GM12878 (cell line): ENCODE results near the gene SAXO1. TPM values are rescaled to one million over a fixed set of nuclear protein-coding genes. Genes with fewer than 3 reads are reported as not detected.

Experiments
- ATAC-seq: fragments of 200-7000 bp; cut with Tn5 transposase; 3 replicates; pipeline ENCODE4 v1.9.1; 2020; ENCODE audit warnings: mild to moderate bottlenecking, moderate library complexity
- BruUV-seq: library from RNA; stranded (reverse); fragments of 400-500 nt; replicated peaks from 2 replicates; lab custom pipeline; 2021; lab: Mats Ljungman, UMichigan
- CTCF ChIA-PET: fragments of 300-600 bp; sonication (Branson Sonifier 250); formaldehyde crosslinking; extraction: SDS; loops from one replicate; lab custom pipeline; 2021; ENCODE audit warnings: inconsistent platforms; lab: Yijun Ruan, JAX
- POLR2A ChIA-PET: fragments of 350-600 bp; formaldehyde crosslinking; extraction: SDS; loops from one replicate; lab custom pipeline; 2021; ENCODE audit warnings: inconsistent platforms; lab: Charles Lee
- RAD21 ChIA-PET: fragments of 300-600 bp; sonication (Branson Sonifier 250); formaldehyde crosslinking; loops from one replicate; lab custom pipeline; 2023; ENCODE audit warnings: antibody characterized with exemption; ENCODE audit not compliant: unreplicated experiment; lab: Charles Lee
- SMC1A ChIA-PET: fragments of 300-600 bp; sonication (Branson Sonifier 250); formaldehyde crosslinking; loops from one replicate; lab custom pipeline; 2023; ENCODE audit not compliant: unreplicated experiment, uncharacterized antibody; lab: Charles Lee
- DNase-seq: peaks from one replicate; pipeline ENCODE4 v3.0.0-alpha.2; 2011; ENCODE audit warnings: low read depth, low spot score
- FAIRE-seq: peaks from 3 replicates; lab custom pipeline; 2011; peaks lifted over from hg19 to GRCh38; lab: Jason Lieb, UNC
- H2AFZ ChIP-seq: 2 replicates; pipeline ENCODE4 v1.6.0; 2011; ENCODE audit warnings: low read depth, low read length, control low read depth; ENCODE audit not compliant: control insufficient read depth
- H3K27ac ChIP-seq: 2 replicates; pipeline ENCODE4 v1.5.1; 2011; ENCODE audit warnings: control low read depth; ENCODE audit not compliant: control insufficient read depth, insufficient read depth
- H3K27me3 ChIP-seq, 2 experiments: replicated peaks in 1 of 2; 2 replicates each; pipeline versions ENCODE4 v1.6.0 to v1.6.1; 2011; ENCODE audit warnings: low read length in 1 of 2; ENCODE audit not compliant: control insufficient read depth in 2 of 2, insufficient read depth in 2 of 2
- H3K36me3 ChIP-seq, 2 experiments: 2 replicates each; pipeline ENCODE4 v1.5.1; 2011; ENCODE audit warnings: low read length in 1 of 2; ENCODE audit not compliant: control insufficient read depth in 2 of 2, insufficient read depth in 2 of 2
- H3K4me1 ChIP-seq: 2 replicates; pipeline ENCODE4 v1.6.1; 2011; ENCODE audit warnings: mild to moderate bottlenecking, low read length, moderate library complexity, mixed read lengths; ENCODE audit not compliant: control insufficient read depth, insufficient read depth
- H3K4me2 ChIP-seq: 2 replicates; pipeline ENCODE4 v1.6.0; 2011; ENCODE audit warnings: control low read depth; ENCODE audit not compliant: control insufficient read depth, insufficient read depth
- H3K4me3 ChIP-seq: fragments of 200-600 bp; sonication (generic); 2 replicates; pipeline ENCODE4 v1.5.1; 2016
- H3K79me2 ChIP-seq: 2 replicates; pipeline ENCODE4 v1.6.0; 2011; ENCODE audit warnings: low read length; ENCODE audit not compliant: control insufficient read depth, insufficient read depth
- H3K9ac ChIP-seq: 2 replicates; pipeline ENCODE4 v1.8.0; 2011; ENCODE audit warnings: low read length, control low read depth, mixed read lengths; ENCODE audit not compliant: control insufficient read depth, insufficient read depth
- H3K9me3 ChIP-seq: replicated peaks from 3 replicates; pipeline ENCODE4 v1.5.1; 2011; ENCODE audit warnings: mild to moderate bottlenecking, low read length; ENCODE audit not compliant: control insufficient read depth, insufficient read depth
- H4K20me1 ChIP-seq: 2 replicates; pipeline ENCODE4 v1.6.0; 2011; ENCODE audit not compliant: control insufficient read depth, insufficient read depth
- ATF7 ChIP-seq: fragments of 450-650 bp; IDR thresholded peaks from 2 replicates; pipeline ENCODE4 v1.6.1; 2016; ENCODE audit warnings: low read depth, mild to moderate bottlenecking
- CBX3 ChIP-seq: fragments of 200-600 bp; sonication (generic); IDR thresholded peaks from 2 replicates; pipeline ENCODE4 v1.6.1; 2016; ENCODE audit warnings: low read depth, borderline replicate concordance
- LARP7 ChIP-seq: fragments of 450-650 bp; IDR thresholded peaks from 2 replicates; pipeline ENCODE4 v1.6.1; 2017; ENCODE audit warnings: mild to moderate bottlenecking
- POLR2AphosphoS2 ChIP-seq: IDR thresholded peaks from 2 replicates; pipeline ENCODE4 v1.6.1; 2011; ENCODE audit warnings: low read depth, mild to moderate bottlenecking, low read length, improper control_type of control experiment, moderate library complexity
- SREBF2 ChIP-seq: IDR thresholded peaks from 2 replicates; pipeline ENCODE4 v1.6.1; 2012; ENCODE audit warnings: mild to moderate bottlenecking, low read length
- TAF1 ChIP-seq: IDR thresholded peaks from 2 replicates; pipeline ENCODE4 v1.6.1; 2011; ENCODE audit warnings: mild to moderate bottlenecking, low read depth, low read length, borderline replicate concordance
- TARDBP ChIP-seq: IDR thresholded peaks from 2 replicates; pipeline ENCODE4 v1.6.1; 2016; ENCODE audit warnings: borderline replicate concordance
- TCF12 ChIP-seq: IDR thresholded peaks from 2 replicates; pipeline ENCODE4 v1.6.1; 2011; ENCODE audit warnings: low read depth, mild to moderate bottlenecking, low read length
- YY1 ChIP-seq: IDR thresholded peaks from 2 replicates; pipeline ENCODE4 v1.6.1; 2011; ENCODE audit warnings: low read depth, mild to moderate bottlenecking, low read length
- WGBS: methylation state at CpG from one replicate; pipeline ENCODE4 v1.1.6; 2016; ENCODE audit warnings: low lambda C conversion rate; ENCODE audit not compliant: insufficient replicate concordance, insufficient coverage; ENCODE audit errors: missing lambda C conversion rate; 5-methylcytosine and 5-hydroxymethylcytosine counted together
- in situ Hi-C: fragments of 300-500 bp; cut with MboI; formaldehyde crosslinking; loops from 9 replicates; pipeline ENCODE4 v1.14.3; 2018; ENCODE audit warnings: mixed read lengths
- intact Hi-C: fragments of 100-400 bp; cut with micrococcal nuclease; formaldehyde crosslinking; loops from one replicate; pipeline ENCODE4 v1.14.2; 2022; ENCODE audit not compliant: unreplicated experiment
- polyA plus RNA-seq, 11 experiments: library from polyadenylated mRNA; depleted of rRNA in 4 of 11; unstranded in 6 of 11; stranded (reverse) in 5 of 11; fragments of >200 nt; fragmentation: Nextera tagmentation in 4 of 11; fragmentation: Illumina TruSeq in 1 of 11; extraction: Ambion mirVana in 4 of 11; extraction: Trizol in 1 of 11; gene quantifications; 1 replicate in 1 of 11; 2 replicates in 10 of 11; pipeline versions ENCODE4 v1.2.1 to v1.2.3, GENCODE V29; 2011 to 2016; ENCODE audit warnings: inconsistent platforms in 2 of 11, missing spikeins in 2 of 11, low read depth in 1 of 11
- total RNA-seq, 4 experiments: library from RNA; depleted of rRNA in 3 of 4; stranded (reverse); fragments of >200 nt in 3 of 4; fragmentation: Illumina TruSeq in 1 of 4; extraction: Trizol in 1 of 4; gene quantifications; 2 replicates each; pipeline versions ENCODE4 v1.2.1 to v1.2.3, GENCODE V29; 2013 to 2021
- TF ChIP-seq, protein P1 (sequence below): IDR thresholded peaks from 2 replicates; pipeline ENCODE4 v1.6.1; 2011; ENCODE audit warnings: borderline replicate concordance, low read depth, mild to moderate bottlenecking, moderate library complexity, mixed read lengths, low read length; ENCODE audit not compliant: insufficient read depth; ENCODE audit errors: extremely low read length
- TF ChIP-seq, protein P2 (sequence below): IDR thresholded peaks from 2 replicates; pipeline ENCODE4 v1.6.1; 2011; ENCODE audit warnings: low read depth, low read length, improper control_type of control experiment, borderline replicate concordance
- TF ChIP-seq, protein P3 (sequence below): fragments of 450-650 bp; formaldehyde crosslinking; IDR thresholded peaks from 2 replicates; pipeline ENCODE4 v1.5.0; 2022; ENCODE audit warnings: mild to moderate bottlenecking, missing genetic modification characterization
- TF ChIP-seq, protein P4 (sequence below): fragments of 450-650 bp; IDR thresholded peaks from 2 replicates; pipeline ENCODE4 v1.6.1; 2017; ENCODE audit warnings: low read depth, mild to moderate bottlenecking, moderate library complexity
- TF ChIP-seq, protein P5 (sequence below): IDR thresholded peaks from 2 replicates; pipeline ENCODE4 v1.6.1; 2012; ENCODE audit warnings: low read length, inconsistent platforms
- TF ChIP-seq, protein P6 (sequence below): IDR thresholded peaks from 2 replicates; pipeline ENCODE4 v1.6.1; 2012; ENCODE audit warnings: low read depth, low read length, improper control_type of control experiment

The SAXO1 gene
- total and polyA plus RNA-seq, 10 of the 15 experiments (the other 5 are each of a cell fraction or from before 2014, with no cell fraction given) = under 0.01 to 0.01 TPM; not detected in 8

DNA sequence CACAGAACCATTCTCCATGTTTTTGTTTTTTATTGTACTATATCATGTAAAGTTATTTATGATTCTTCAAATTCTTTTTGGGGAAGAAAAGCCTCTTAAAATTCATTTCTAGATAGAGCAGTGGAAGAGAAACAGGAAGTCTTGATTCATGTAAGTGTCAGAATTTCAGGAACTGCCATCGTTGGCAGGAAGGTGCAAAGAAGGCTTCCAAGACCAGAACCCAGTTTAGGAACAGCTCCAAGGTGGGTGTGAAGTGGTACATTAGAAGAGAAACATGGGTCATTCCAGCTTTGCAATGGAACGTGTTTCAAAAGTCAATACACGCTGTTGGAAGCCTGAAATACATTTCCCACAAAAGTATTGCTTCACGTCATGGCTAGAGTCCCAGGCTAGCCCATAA is 14.8 kb downstream of the SAXO1 start:
- POLR2A ChIA-PET = no interaction called here
- WGBS = 0% methylated on average over 4 of the region's 4 CpGs
- intact Hi-C loops = no loop called here

More for the DNA sequence above, 14.8 kb downstream of the SAXO1 start:
- in situ Hi-C loops = no loop called here
- BruUV-seq = no TSS peak
- Histone ChIP-seq H3K36me3 (no peaks in the 10 kb centered on the region), H4K20me1 (no peaks in the 10 kb centered on the region), H3K9me3 (peaks cover 4% of the 10 kb centered on the region; the same call in 1 of the 3 replicates), H3K4me2 (no peak overlapping the region), H3K4me1 (no peaks in the 10 kb centered on the region), H2AFZ (no peak overlapping the region), H3K9ac (no peak overlapping the region), H3K79me2 (no peaks in the 10 kb centered on the region), H3K27me3 (no peaks in the 10 kb centered on the region; a peak in 1 of 4 replicates), H3K27ac (no peak overlapping the region), H3K4me3 (no peak overlapping the region)
- DNase-seq = no peak
- ATAC-seq = no peak
- ChIA-PET CTCF (interaction anchor here (1.0 to 3.1 kb wide), 2 partner anchors 10 to 19 kb away, joined by 3 to 13 read pairs; no protein-coding TSS in a partner anchor), RAD21 (no interaction called here)
- TF ChIP-seq, protein P1, sequence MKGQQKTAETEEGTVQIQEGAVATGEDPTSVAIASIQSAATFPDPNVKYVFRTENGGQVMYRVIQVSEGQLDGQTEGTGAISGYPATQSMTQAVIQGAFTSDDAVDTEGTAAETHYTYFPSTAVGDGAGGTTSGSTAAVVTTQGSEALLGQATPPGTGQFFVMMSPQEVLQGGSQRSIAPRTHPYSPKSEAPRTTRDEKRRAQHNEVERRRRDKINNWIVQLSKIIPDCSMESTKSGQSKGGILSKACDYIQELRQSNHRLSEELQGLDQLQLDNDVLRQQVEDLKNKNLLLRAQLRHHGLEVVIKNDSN = no peak
- no peak for TF ChIP-seq POLR2AphosphoS2
- TF ChIP-seq, protein P2, sequence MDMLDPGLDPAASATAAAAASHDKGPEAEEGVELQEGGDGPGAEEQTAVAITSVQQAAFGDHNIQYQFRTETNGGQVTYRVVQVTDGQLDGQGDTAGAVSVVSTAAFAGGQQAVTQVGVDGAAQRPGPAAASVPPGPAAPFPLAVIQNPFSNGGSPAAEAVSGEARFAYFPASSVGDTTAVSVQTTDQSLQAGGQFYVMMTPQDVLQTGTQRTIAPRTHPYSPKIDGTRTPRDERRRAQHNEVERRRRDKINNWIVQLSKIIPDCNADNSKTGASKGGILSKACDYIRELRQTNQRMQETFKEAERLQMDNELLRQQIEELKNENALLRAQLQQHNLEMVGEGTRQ = no peak
- TF ChIP-seq ATF7 = no peak
- TF ChIP-seq YY1 = no peak
- TF ChIP-seq, protein P3, sequence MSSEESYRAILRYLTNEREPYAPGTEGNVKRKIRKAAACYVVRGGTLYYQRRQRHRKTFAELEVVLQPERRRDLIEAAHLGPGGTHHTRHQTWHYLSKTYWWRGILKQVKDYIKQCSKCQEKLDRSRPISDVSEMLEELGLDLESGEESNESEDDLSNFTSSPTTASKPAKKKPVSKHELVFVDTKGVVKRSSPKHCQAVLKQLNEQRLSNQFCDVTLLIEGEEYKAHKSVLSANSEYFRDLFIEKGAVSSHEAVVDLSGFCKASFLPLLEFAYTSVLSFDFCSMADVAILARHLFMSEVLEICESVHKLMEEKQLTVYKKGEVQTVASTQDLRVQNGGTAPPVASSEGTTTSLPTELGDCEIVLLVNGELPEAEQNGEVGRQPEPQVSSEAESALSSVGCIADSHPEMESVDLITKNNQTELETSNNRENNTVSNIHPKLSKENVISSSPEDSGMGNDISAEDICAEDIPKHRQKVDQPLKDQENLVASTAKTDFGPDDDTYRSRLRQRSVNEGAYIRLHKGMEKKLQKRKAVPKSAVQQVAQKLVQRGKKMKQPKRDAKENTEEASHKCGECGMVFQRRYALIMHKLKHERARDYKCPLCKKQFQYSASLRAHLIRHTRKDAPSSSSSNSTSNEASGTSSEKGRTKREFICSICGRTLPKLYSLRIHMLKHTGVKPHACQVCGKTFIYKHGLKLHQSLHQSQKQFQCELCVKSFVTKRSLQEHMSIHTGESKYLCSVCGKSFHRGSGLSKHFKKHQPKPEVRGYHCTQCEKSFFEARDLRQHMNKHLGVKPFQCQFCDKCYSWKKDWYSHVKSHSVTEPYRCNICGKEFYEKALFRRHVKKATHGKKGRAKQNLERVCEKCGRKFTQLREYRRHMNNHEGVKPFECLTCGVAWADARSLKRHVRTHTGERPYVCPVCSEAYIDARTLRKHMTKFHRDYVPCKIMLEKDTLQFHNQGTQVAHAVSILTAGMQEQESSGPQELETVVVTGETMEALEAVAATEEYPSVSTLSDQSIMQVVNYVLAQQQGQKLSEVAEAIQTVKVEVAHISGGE (CRISPR knock-in tag) = no peak
- TF ChIP-seq TCF12 = no peak
- TF ChIP-seq SREBF2 = no peak
- no peak for TF ChIP-seq CBX3
- no peak for TF ChIP-seq TARDBP
- TF ChIP-seq, protein P4, sequence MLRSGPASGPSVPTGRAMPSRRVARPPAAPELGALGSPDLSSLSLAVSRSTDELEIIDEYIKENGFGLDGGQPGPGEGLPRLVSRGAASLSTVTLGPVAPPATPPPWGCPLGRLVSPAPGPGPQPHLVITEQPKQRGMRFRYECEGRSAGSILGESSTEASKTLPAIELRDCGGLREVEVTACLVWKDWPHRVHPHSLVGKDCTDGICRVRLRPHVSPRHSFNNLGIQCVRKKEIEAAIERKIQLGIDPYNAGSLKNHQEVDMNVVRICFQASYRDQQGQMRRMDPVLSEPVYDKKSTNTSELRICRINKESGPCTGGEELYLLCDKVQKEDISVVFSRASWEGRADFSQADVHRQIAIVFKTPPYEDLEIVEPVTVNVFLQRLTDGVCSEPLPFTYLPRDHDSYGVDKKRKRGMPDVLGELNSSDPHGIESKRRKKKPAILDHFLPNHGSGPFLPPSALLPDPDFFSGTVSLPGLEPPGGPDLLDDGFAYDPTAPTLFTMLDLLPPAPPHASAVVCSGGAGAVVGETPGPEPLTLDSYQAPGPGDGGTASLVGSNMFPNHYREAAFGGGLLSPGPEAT = no peak
- TF ChIP-seq LARP7 = no peak
- TF ChIP-seq, protein P5, sequence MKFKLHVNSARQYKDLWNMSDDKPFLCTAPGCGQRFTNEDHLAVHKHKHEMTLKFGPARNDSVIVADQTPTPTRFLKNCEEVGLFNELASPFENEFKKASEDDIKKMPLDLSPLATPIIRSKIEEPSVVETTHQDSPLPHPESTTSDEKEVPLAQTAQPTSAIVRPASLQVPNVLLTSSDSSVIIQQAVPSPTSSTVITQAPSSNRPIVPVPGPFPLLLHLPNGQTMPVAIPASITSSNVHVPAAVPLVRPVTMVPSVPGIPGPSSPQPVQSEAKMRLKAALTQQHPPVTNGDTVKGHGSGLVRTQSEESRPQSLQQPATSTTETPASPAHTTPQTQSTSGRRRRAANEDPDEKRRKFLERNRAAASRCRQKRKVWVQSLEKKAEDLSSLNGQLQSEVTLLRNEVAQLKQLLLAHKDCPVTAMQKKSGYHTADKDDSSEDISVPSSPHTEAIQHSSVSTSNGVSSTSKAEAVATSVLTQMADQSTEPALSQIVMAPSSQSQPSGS = no peak
- TF ChIP-seq, protein P6, sequence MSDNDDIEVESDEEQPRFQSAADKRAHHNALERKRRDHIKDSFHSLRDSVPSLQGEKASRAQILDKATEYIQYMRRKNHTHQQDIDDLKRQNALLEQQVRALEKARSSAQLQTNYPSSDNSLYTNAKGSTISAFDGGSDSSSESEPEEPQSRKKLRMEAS = no peak
- no peak for TF ChIP-seq TAF1
- TF ChIP-seq, all 136 proteins: peak for 0
- no peak for FAIRE-seq
- SMC1A ChIA-PET = no interaction called here
